SU-DHL-6 (cell line): ENCODE measurements around the gene KRTAP4-12.
"Not testable (repeated sequence)": the region's sequence is repeated elsewhere in the genome, so short reads cannot be mapped to it uniquely, and the experiment has no call there.

ENCODE experiments used
- H2AFZ ChIP-seq: fragments of 200-600 bp; sonication (generic); 2 replicates; pipeline ENCODE4 v1.6.1; 2014; ENCODE audit warnings: low read depth, mild to moderate bottlenecking, moderate library complexity, mixed read lengths, antibody characterized with exemption, low read length; ENCODE audit not compliant: severe bottlenecking
- H3F3A ChIP-seq: fragments of 200-600 bp; shearing (Covaris generic); 2 replicates; pipeline ENCODE4 v1.6.0; 2016; ENCODE audit warnings: antibody characterized with exemption, mild to moderate bottlenecking; ENCODE audit not compliant: insufficient read depth
- H3K27ac ChIP-seq: fragments of 200-600 bp; sonication (generic); 2 replicates; pipeline ENCODE4 v1.5.1; 2016; ENCODE audit warnings: low read depth, mild to moderate bottlenecking, low read length, moderate library complexity, mixed read lengths
- H3K27me3 ChIP-seq: fragments of 200-600 bp; sonication (generic), shearing (Covaris generic); 2 replicates; pipeline ENCODE4 v1.6.0; 2014; ENCODE audit warnings: mild to moderate bottlenecking, low read length
- H3K36me3 ChIP-seq: fragments of 200-600 bp; sonication (generic); 2 replicates; pipeline ENCODE4 v1.6.1; 2014; ENCODE audit warnings: mild to moderate bottlenecking, low read length, mixed read lengths
- H3K4me2 ChIP-seq: fragments of 300-600, 200-600 bp; shearing (Covaris generic), sonication (generic); 2 replicates; pipeline ENCODE4 v1.6.0; 2014; ENCODE audit warnings: low read length, low read depth, mild to moderate bottlenecking; ENCODE audit not compliant: poor library complexity, severe bottlenecking
- H3K4me3 ChIP-seq: fragments of 200-600 bp; sonication (generic); 2 replicates; pipeline ENCODE4 v1.5.1; 2014; ENCODE audit warnings: antibody characterized with exemption, low read length, mild to moderate bottlenecking, mixed read lengths; ENCODE audit not compliant: insufficient read depth, poor library complexity, severe bottlenecking
- H3K79me2 ChIP-seq: fragments of 200-600 bp; sonication (generic); 2 replicates; pipeline ENCODE4 v1.6.1; 2014; ENCODE audit warnings: mild to moderate bottlenecking, low read length, moderate library complexity; ENCODE audit not compliant: insufficient read depth
- H3K9ac ChIP-seq: fragments of 200-600 bp; sonication (generic); 2 replicates; pipeline ENCODE4 v1.7.0; 2014; ENCODE audit warnings: mild to moderate bottlenecking, low read length
- H3K9me2 ChIP-seq: fragments of 200-600 bp; sonication (generic); replicated peaks from 2 replicates; pipeline ENCODE4 v1.6.1; 2014; ENCODE audit warnings: low read length; ENCODE audit not compliant: insufficient read depth
- H3K9me3 ChIP-seq: fragments of 200-600 bp; sonication (generic); 2 replicates; pipeline ENCODE4 v1.6.1; 2014; ENCODE audit warnings: low read length, mixed read lengths; ENCODE audit not compliant: insufficient read depth
- H4K20me1 ChIP-seq: fragments of 200-600 bp; sonication (generic); 2 replicates; pipeline ENCODE4 v1.6.1; 2014; ENCODE audit warnings: low read depth, mild to moderate bottlenecking, antibody characterized with exemption, low read length, moderate library complexity, mixed read lengths
- CTCF ChIP-seq: fragments of 200-600 bp; sonication (generic); IDR thresholded peaks from one replicate; pipeline ENCODE4 v1.5.1; 2017; ENCODE audit warnings: antibody characterized with exemption, mild to moderate bottlenecking, low read length, moderate library complexity; ENCODE audit not compliant: insufficient read depth, poor library complexity, severe bottlenecking
- EZH2phosphoT487 ChIP-seq: fragments of 200-600 bp; sonication (generic), shearing (Covaris generic); conservative IDR thresholded peaks from 2 replicates; pipeline ENCODE4 v1.6.1; 2018; ENCODE audit warnings: mild to moderate bottlenecking, antibody characterized with exemption, low read length, moderate library complexity, mixed read lengths

KRTAP4-12 gene

GRCh38 chr17:41107941-41108450 is 16.0 kb downstream of the KRTAP4-12 start:
- no peaks in the 10 kb centered on the region for H3K79me2 ChIP-seq
- no peak overlapping the region for H3K9ac ChIP-seq
- H2AFZ ChIP-seq, result no peak overlapping the region
- no peak overlapping the region for H3K27ac ChIP-seq
- no peak for TF ChIP-seq EZH2phosphoT487
- no peaks in the 10 kb centered on the region for H3K27me3 ChIP-seq
- no peaks in the 10 kb centered on the region for H3K9me2 ChIP-seq
- H3K36me3 ChIP-seq, result no peaks in the 10 kb centered on the region
- H4K20me1 ChIP-seq, result no peaks in the 10 kb centered on the region
- H3K4me3 ChIP-seq, result no peak overlapping the region
- peaks cover 7% of the 10 kb centered on the region; the same call in 1 of the 2 replicates for H3K9me3 ChIP-seq
- no peaks in the 10 kb centered on the region for H3F3A ChIP-seq
- no peak overlapping the region for H3K4me2 ChIP-seq

- not testable (repeated sequence) for H2AFZ ChIP-seq, H3K27ac ChIP-seq, H3K4me2 ChIP-seq, H3K36me3 ChIP-seq, H3K9ac ChIP-seq, H3K9me3 ChIP-seq, H3K4me3 ChIP-seq, H4K20me1 ChIP-seq, H3K9me2 ChIP-seq, H3K27me3 ChIP-seq, H3F3A ChIP-seq, H3K79me2 ChIP-seq
These were observed 18.6 kb downstream of the KRTAP4-12 start, which contains the start of gene KRTAP4-9 for GRCh38 chr17:41105347-41105746. TSS of gene KRTAP4-9 (plus strand) at chr17:41105389. CDS start at chr17:41105389, 0 bp downstream.

GRCh38 chr17:41104386-41105038 is 19.5 kb downstream of the KRTAP4-12 start:
- H3K4me2 ChIP-seq, H3K36me3 ChIP-seq, H3K9ac ChIP-seq, H2AFZ ChIP-seq, H3K9me3 ChIP-seq, H3K27ac ChIP-seq, H3K79me2 ChIP-seq, H3F3A ChIP-seq, H3K9me2 ChIP-seq, H3K4me3 ChIP-seq, H4K20me1 ChIP-seq, H3K27me3 ChIP-seq: not testable (repeated sequence)

DNA sequence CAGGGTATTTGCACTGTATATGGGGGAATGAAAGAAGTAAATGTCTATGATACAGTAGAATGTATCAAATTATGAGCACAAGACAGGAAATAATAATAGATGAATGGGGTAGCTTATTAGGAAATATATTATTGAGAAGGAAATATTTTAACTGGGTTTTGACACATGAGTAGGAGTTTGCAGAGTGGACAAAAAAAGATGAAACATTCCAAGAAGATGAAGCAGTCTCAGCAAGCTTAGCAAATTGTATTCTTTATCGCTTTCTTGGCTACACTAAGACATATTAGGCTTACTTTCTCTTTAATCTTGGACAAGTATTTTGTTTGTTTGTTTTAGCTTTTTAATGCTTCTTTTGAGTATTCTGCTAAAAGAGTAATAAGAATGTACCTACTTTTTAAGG is 20.1 kb downstream of the KRTAP4-12 start:
- Histone ChIP-seq H3K27me3 (no peaks in the 10 kb centered on the region), H2AFZ (no peak overlapping the region), H3K9me2 (no peaks in the 10 kb centered on the region), H3K4me2 (no peak overlapping the region), H3K27ac (no peak overlapping the region), H3F3A (no peaks in the 10 kb centered on the region), H4K20me1 (no peaks in the 10 kb centered on the region), H3K79me2 (no peaks in the 10 kb centered on the region), H3K9me3 (no peaks in the 10 kb centered on the region), H3K36me3 (no peaks in the 10 kb centered on the region), H3K4me3 (no peak overlapping the region), H3K9ac (no peak overlapping the region)
- TF ChIP-seq CTCF (no peak), EZH2phosphoT487 (no peak)
